H1 (cell line): ENCODE results near the gene ZNF429. TPM values are rescaled to one million over a fixed set of nuclear protein-coding genes. Genes with fewer than 3 reads are reported as not detected.
A peak's percentile ranks its signal among the peaks of the same experiment; 100 is the strongest.

Experiments used
- CEBPB ChIP-seq: IDR thresholded peaks from 2 replicates; pipeline ENCODE4 v1.6.1; 2012; ENCODE audit warnings: low read depth, low read length
- KDM4A ChIP-seq: IDR thresholded peaks from one replicate; pipeline ENCODE4 v1.7.1; 2012; ENCODE audit warnings: low read depth, mild to moderate bottlenecking, moderate library complexity, low read length, inconsistent platforms; ENCODE audit not compliant: severe bottlenecking
- RBBP5 ChIP-seq: IDR thresholded peaks from 2 replicates; pipeline ENCODE4 v1.7.1; 2012; ENCODE audit warnings: low read depth, mild to moderate bottlenecking, inconsistent platforms, low read length, moderate library complexity, borderline replicate concordance
- YY1 ChIP-seq: IDR thresholded peaks from 2 replicates; pipeline ENCODE4 v1.6.1; 2011; ENCODE audit warnings: low read depth, mild to moderate bottlenecking, low read length
- polyA plus RNA-seq, 7 experiments: library from polyadenylated mRNA; depleted of rRNA in 3 of 7; stranded (reverse) in 5 of 7; unstranded in 2 of 7; fragments of >200 nt in 5 of 7; fragments of 200-250 nt in 2 of 7; gene quantifications; 1 replicate in 5 of 7; 2 replicates in 1 of 7; 4 replicates in 1 of 7; pipeline versions ENCODE4 v1.2.1 to v1.2.3, GENCODE V29; 2011 to 2013; ENCODE audit warnings: missing spikeins in 2 of 7, mixed read lengths in 2 of 7
- total RNA-seq: library from RNA; stranded (reverse); fragmentation: NEBNext Ultra II Directional; extraction: Animal tissue kit (Norgen Biotek cat#: 25700); gene quantifications from 2 replicates; pipeline ENCODE4 v1.2.1, GENCODE V29; 2021

ZNF429 gene
- total and polyA plus RNA-seq, 2 of the 8 experiments (the other 6 are each of a cell fraction or from before 2014, with no cell fraction given) = 10.9 to 15.0 TPM

DNA sequence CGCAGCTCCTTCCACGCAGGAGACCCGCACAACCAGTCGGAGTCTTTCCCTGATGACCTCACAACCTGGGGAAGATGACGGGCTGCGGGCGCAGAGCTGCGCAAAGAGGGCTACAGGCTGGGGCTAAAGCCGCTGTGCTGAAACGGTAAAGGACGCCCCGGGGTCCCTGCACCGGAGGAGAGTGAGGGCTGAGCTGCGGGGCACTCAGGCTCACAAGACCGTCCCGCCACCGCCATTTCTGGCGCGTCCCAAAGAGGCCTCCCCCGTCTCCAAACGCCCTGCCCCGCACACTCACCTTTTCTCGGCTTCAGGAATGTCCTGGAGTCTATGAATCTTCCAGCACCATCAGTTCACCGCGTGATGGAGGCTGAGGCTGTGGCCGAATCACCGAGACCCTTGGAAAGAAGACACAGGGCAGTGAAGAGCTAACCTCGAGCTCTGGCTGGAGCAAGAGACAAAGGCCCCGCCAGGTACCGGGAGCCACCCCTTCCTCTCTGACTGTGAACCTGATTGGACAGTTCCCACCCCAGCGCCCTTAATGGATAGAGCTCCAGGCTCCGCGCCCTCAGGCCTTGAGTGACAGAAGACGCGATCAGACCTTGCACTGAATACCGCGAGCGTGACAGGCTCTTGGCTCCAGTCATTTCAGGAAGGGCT, 41.8 kb upstream of the ZNF429 start (continued):
- peak; percentile 86 for TF ChIP-seq KDM4A
- no peak for TF ChIP-seq CEBPB
- peak; percentile 50; the same call in 1 of the 2 replicates for TF ChIP-seq YY1
- no peak for TF ChIP-seq RBBP5
